ENCODE data around the gene CDH4. TPM values are rescaled to one million over a fixed set of nuclear protein-coding genes. Genes with fewer than 3 reads are reported as not detected.

The CDH4 gene
- total and polyA plus RNA-seq, 9 of the 15 experiments (the other 6 are each of a cell fraction or from before 2014, with no cell fraction given) = 0.04 TPM; not detected in 8

DNA sequence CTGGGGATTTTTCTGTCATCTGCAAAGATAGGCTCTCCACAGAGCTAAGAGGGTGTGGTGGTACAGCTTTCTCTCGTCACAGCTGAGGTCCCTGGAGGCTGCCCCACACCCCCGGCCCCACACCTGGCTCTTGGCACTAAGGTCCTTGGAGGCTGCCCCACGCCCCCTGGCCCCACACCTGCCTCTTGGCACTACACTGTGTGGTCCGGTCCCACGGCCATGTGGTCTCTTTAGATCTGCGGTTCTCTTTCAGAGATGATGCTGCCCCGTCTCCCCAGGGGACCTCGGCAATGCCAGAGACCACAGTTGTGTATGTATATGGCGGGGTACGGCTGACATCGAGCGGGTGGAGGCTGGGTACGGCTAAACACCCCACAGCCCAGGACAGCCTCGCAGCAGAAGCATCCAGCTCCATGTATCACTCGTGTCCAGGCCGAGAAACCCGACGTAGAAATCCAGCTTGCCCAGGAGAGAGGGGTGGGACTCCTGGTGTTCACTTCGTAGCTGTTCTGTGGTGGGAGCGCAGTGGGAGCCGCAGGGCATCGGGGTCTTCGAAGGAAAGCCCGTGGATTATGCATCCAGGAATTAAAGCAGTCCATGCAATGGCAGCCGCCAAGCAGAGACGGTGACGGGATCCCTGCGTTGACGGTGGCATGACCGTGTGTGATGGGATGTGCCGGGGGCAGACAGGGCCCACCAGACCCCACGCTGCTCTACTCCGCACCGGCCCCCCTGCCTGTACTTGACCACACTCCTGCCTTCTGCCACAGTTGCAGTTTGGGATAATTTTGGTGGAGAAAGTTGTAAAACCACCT is 292.1 kb downstream of the CDH4 start:
- FAIRE-seq (no peak), ATAC-seq (no peak), DNase-seq (ENCODE audit: extremely low read depth in 1 of 4, low spot score in 3 of 4) (no peak)
- Histone ChIP-seq H3K36me3 (ENCODE audit: control insufficient read depth, insufficient read depth, low read length) (no peaks in the 10 kb centered on the region), H3K4me1 (replicated peaks in 1 of 2; ENCODE audit: control insufficient read depth in 2 of 2, insufficient read depth in 2 of 2, low read length in 2 of 2) (no peaks in the 10 kb centered on the region), H3K9me3 (replicated peaks; ENCODE audit: control insufficient read depth, insufficient read depth, low read depth, low read length) (no peaks in the 10 kb centered on the region), H3K9me1 (ENCODE audit: control insufficient read depth, insufficient read depth, low read length) (no peaks in the 10 kb centered on the region), H3K4me3 (no peak overlapping the region), H2AFZ (ENCODE audit: low read depth, low read length) (no peak overlapping the region), H4K20me1 (replicated peaks; ENCODE audit: control insufficient read depth, insufficient read depth, low read length) (0 out of 2 replicates have a peak, but pooled peaks cover 2% of the 10 kb centered on the region), H3K27me3 (ENCODE audit: control insufficient read depth in 2 of 2, insufficient read depth in 2 of 2, low read length in 2 of 2) (peaks cover 30 to 81% of the 10 kb centered on the region in 2 experiments), H3K27ac (ENCODE audit: extremely low read depth, low read depth, low read length) (no peak overlapping the region), H3K4me2 (ENCODE audit: insufficient read depth, low read length) (no peak overlapping the region), H3K9ac (ENCODE audit: insufficient read depth in 1 of 2, low read depth in 2 of 2, low read length in 2 of 2) (no peak overlapping the region), H3K79me2 (ENCODE audit: control insufficient read depth, insufficient read depth, low read length) (no peaks in the 10 kb centered on the region)
- ChIA-PET CTCF (ENCODE audit: low intra/inter-chr PET ratio) (no interaction called here), POLR2A (interaction anchor here (0.6 kb wide), 2 partner anchors 83 to 1807 kb away, joined by 3 to 4 read pairs; no protein-coding TSS in a partner anchor)
- intact Hi-C loops (cut with micrococcal nuclease) = no loop called here
- in situ Hi-C loops (cut with MboI) = no loop called here
- WGBS (ENCODE audit: insufficient coverage, low coverage, missing lambda C conversion rate) = 3% methylated on average over 34 of the region's 34 CpGs
- TF ChIP-seq SIRT6 (IDR thresholded peaks at IDR 0.05; ENCODE audit: low read depth, low read length) (no peak), CBX1 (IDR thresholded peaks at IDR 0.05; ENCODE audit: low read depth) (no peak), SIN3B (IDR thresholded peaks at IDR 0.05; ENCODE audit: low read depth) (no peak), KAT2B (IDR thresholded peaks at IDR 0.05; ENCODE audit: low read depth, low read length) (no peak), FOXK1 (CRISPR knock-in tag; IDR thresholded peaks at IDR 0.05; ENCODE audit: borderline replicate concordance) (no peak), HDAC1 (IDR thresholded peaks at IDR 0.05) (no peak), FOXJ2 (tag; IDR thresholded peaks at IDR 0.05) (no peak), NFE2 (IDR thresholded peaks at IDR 0.05; ENCODE audit: low read depth) (no peak), BRCA1 (IDR thresholded peaks at IDR 0.05) (no peak), BRCA1 (CRISPR knock-in tag; IDR thresholded peaks at IDR 0.05) (no peak), NEUROD1 (IDR thresholded peaks at IDR 0.05; ENCODE audit: borderline replicate concordance, low read depth, low read length, partially characterized antibody) (no peak), POLR2AphosphoS5 (IDR thresholded peaks at IDR 0.05; ENCODE audit: control insufficient read depth, insufficient read depth, low read depth, low read length) (no peak), ZKSCAN8 (CRISPR knock-in tag; IDR thresholded peaks at IDR 0.05) (no peak), ARID2 (IDR thresholded peaks at IDR 0.05) (no peak), NUFIP1 (IDR thresholded peaks at IDR 0.05; ENCODE audit: partially characterized antibody) (no peak), ZFP36 (IDR thresholded peaks at IDR 0.05; ENCODE audit: low read depth, low read length, partially characterized antibody) (no peak), ZC3H4 (CRISPR knock-in tag; IDR thresholded peaks at IDR 0.05; ENCODE audit: borderline replicate concordance) (no peak)
- TF ChIP-seq, protein P1, sequence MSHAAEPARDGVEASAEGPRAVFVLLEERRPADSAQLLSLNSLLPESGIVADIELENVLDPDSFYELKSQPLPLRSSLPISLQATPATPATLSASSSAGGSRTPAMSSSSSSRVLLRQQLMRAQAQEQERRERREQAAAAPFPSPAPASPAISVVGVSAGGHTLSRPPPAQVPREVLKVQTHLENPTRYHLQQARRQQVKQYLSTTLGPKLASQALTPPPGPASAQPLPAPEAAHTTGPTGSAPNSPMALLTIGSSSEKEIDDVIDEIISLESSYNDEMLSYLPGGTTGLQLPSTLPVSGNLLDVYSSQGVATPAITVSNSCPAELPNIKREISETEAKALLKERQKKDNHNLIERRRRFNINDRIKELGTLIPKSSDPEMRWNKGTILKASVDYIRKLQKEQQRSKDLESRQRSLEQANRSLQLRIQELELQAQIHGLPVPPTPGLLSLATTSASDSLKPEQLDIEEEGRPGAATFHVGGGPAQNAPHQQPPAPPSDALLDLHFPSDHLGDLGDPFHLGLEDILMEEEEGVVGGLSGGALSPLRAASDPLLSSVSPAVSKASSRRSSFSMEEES (CRISPR knock-in tag; IDR thresholded peaks at IDR 0.05) = no peak
- TF ChIP-seq, protein P2, sequence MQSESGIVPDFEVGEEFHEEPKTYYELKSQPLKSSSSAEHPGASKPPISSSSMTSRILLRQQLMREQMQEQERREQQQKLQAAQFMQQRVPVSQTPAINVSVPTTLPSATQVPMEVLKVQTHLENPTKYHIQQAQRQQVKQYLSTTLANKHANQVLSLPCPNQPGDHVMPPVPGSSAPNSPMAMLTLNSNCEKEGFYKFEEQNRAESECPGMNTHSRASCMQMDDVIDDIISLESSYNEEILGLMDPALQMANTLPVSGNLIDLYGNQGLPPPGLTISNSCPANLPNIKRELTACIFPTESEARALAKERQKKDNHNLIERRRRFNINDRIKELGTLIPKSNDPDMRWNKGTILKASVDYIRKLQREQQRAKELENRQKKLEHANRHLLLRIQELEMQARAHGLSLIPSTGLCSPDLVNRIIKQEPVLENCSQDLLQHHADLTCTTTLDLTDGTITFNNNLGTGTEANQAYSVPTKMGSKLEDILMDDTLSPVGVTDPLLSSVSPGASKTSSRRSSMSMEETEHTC (IDR thresholded peaks at IDR 0.05) = no peak
- BruUV-seq (replicated peaks) = no TSS peak
